Transverse colon (tissue), 4 donors: Measurements from ENCODE around the gene TMUB1.

Experiments
- EP300 ChIP-seq: sonication (generic); formaldehyde crosslinking; IDR thresholded peaks from one replicate; pipeline ENCODE4 v1.6.1; 2017; ENCODE audit warnings: antibody characterized with exemption, low read depth
- POLR2A ChIP-seq: fragments of 450-650 bp; IDR thresholded peaks from one replicate; pipeline ENCODE4 v1.6.1; 2016; ENCODE audit warnings: antibody characterized with exemption, mild to moderate bottlenecking, moderate library complexity
- POLR2AphosphoS5 ChIP-seq, 3 donors: sonication (generic); formaldehyde crosslinking; IDR thresholded peaks; one replicate each; pipeline ENCODE4 v1.6.1; 2016; ENCODE audit warnings: antibody characterized with exemption in 3 of 3
- TF ChIP-seq, protein P1 (sequence below), 5 experiments: fragments of 200-600 bp in 3 of 5; fragments of 450-650 bp in 2 of 5; sonication (generic) in 3 of 5; IDR thresholded peaks; 1 replicate in 2 of 5; 2 replicates in 3 of 5; pipeline ENCODE4 v1.5.1; 2016 to 2017; ENCODE audit warnings: antibody characterized with exemption in 5 of 5, inconsistent platforms in 3 of 5, mild to moderate bottlenecking in 2 of 5, moderate library complexity in 1 of 5

DNA sequence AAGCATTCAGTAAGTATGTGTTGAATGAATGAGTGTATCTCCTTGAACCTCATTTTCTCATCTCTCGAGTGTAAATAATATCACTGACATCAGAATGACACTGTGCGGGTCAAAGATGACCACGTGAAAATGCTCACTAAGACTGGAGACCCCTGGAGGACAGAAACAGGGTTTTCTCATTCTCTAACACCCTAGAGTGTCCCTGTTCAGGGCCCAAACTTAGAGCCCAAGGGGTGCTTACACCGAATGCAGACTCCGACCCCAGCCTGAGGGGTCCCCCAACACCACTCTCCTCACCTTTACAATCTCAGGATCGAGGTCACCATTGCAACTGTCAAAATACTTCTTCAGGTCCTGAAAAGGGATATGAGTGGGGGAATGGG is 27.0 kb downstream of the TMUB1 start:
- TF ChIP-seq POLR2AphosphoS5 (IDR thresholded peaks at IDR 0.05) (no peak), POLR2A (no peak), EP300 (no peak)
- TF ChIP-seq, protein P1, sequence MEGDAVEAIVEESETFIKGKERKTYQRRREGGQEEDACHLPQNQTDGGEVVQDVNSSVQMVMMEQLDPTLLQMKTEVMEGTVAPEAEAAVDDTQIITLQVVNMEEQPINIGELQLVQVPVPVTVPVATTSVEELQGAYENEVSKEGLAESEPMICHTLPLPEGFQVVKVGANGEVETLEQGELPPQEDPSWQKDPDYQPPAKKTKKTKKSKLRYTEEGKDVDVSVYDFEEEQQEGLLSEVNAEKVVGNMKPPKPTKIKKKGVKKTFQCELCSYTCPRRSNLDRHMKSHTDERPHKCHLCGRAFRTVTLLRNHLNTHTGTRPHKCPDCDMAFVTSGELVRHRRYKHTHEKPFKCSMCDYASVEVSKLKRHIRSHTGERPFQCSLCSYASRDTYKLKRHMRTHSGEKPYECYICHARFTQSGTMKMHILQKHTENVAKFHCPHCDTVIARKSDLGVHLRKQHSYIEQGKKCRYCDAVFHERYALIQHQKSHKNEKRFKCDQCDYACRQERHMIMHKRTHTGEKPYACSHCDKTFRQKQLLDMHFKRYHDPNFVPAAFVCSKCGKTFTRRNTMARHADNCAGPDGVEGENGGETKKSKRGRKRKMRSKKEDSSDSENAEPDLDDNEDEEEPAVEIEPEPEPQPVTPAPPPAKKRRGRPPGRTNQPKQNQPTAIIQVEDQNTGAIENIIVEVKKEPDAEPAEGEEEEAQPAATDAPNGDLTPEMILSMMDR (IDR thresholded peaks at IDR 0.05), result no peak
